HCT116 (cell line): ENCODE measurements around the gene TMEM237. TPM values are rescaled to one million over a fixed set of nuclear protein-coding genes. Genes with fewer than 3 reads are reported as not detected.

Experiments
- ATAC-seq: fragments of 200-7000 bp; cut with Tn5 transposase; 2 replicates; pipeline ENCODE4 v1.9.1; 2020; ENCODE audit warnings: mild to moderate bottlenecking, moderate library complexity
- BruUV-seq: library from RNA; stranded (reverse); fragments of 400-500 nt; replicated peaks from 2 replicates; lab custom pipeline; 2021; lab: Mats Ljungman, UMichigan
- CTCF ChIA-PET: fragments of 300-600 bp; sonication (Branson Sonifier 250); formaldehyde crosslinking; loops from one replicate; lab custom pipeline; 2021; ENCODE audit warnings: antibody characterized with exemption; lab: Charles Lee
- POLR2A ChIA-PET: fragments of 300-600, 350-600 bp; sonication (Branson Sonifier 250); formaldehyde crosslinking; loops from one replicate; lab custom pipeline; 2021; ENCODE audit warnings: antibody characterized with exemption; lab: Charles Lee
- RAD21 ChIA-PET, 2 experiments: fragments of 300-600 bp; sonication (Branson Sonifier 250); formaldehyde crosslinking; loops; one replicate each; lab custom pipeline; 2023; ENCODE audit warnings: low total read pairs in 2 of 2; ENCODE audit not compliant: uncharacterized antibody in 2 of 2, unreplicated experiment in 2 of 2, low non-redundant PET in 1 of 2; lab: Charles Lee
- DNase-seq: peaks from one replicate; pipeline ENCODE4 v3.0.0-alpha.2; 2010; ENCODE audit warnings: low read depth, low spot score
- H2AFZ ChIP-seq: fragments of 200-600 bp; shearing (Covaris generic), sonication (generic); 2 replicates; pipeline ENCODE4 v1.6.1; 2017; ENCODE audit warnings: low read depth, mixed run types, mixed read lengths, antibody characterized with exemption, low read length; ENCODE audit not compliant: poor library complexity, severe bottlenecking
- H3K27ac ChIP-seq: 2 replicates; pipeline ENCODE4 v1.5.1; 2012; ENCODE audit warnings: low read depth, low read length
- H3K27me3 ChIP-seq: fragments of 200-600 bp; sonication (generic); 2 replicates; pipeline ENCODE4 v1.6.1; 2016; ENCODE audit warnings: mixed run types, low read length, mixed read lengths; ENCODE audit not compliant: insufficient read depth
- H3K36me3 ChIP-seq, 2 experiments: fragments of 200-500 bp in 1 of 2; fragments of 200-600 bp in 1 of 2; sonication (Bioruptor generic) in 1 of 2; sonication (generic) in 1 of 2; 2 replicates each; pipeline versions ENCODE4 v1.5.1 to v1.6.1; 2014 to 2016; ENCODE audit warnings: low read length in 2 of 2, inconsistent platforms in 1 of 2, mixed read lengths in 1 of 2, mixed run types in 1 of 2; ENCODE audit not compliant: insufficient read depth in 2 of 2, control insufficient read depth in 1 of 2
- H3K4me1 ChIP-seq, 2 experiments: fragments of 200-600 bp in 1 of 2; sonication (generic) in 1 of 2; 2 replicates each; pipeline versions ENCODE4 v1.5.1 to v1.6.1; 2012 to 2017; ENCODE audit warnings: low read length in 2 of 2, inconsistent platforms in 1 of 2, mild to moderate bottlenecking in 1 of 2, mixed read lengths in 1 of 2, mixed run types in 1 of 2, moderate library complexity in 1 of 2; ENCODE audit not compliant: insufficient read depth in 2 of 2, control insufficient read depth in 1 of 2
- H3K4me2 ChIP-seq: fragments of 200-600 bp; sonication (generic); 2 replicates; pipeline ENCODE4 v1.6.1; 2017; ENCODE audit warnings: mixed run types, low read length, mixed read lengths
- H3K4me3 ChIP-seq, 2 experiments: fragments of 200-600 bp in 1 of 2; sonication (generic) in 1 of 2; replicated peaks in 1 of 2; 2 replicates each; pipeline ENCODE4 v1.5.1; 2011 to 2016; ENCODE audit warnings: low read length in 2 of 2, control low read depth in 1 of 2, low read depth in 1 of 2, mild to moderate bottlenecking in 1 of 2, mixed read lengths in 1 of 2, mixed run types in 1 of 2
- H3K79me2 ChIP-seq: fragments of 200-600 bp; sonication (generic); 2 replicates; pipeline ENCODE4 v1.6.1; 2017; ENCODE audit warnings: mild to moderate bottlenecking, mixed run types, low read length, moderate library complexity, mixed read lengths; ENCODE audit not compliant: insufficient read depth
- H3K9ac ChIP-seq: fragments of 200-600 bp; sonication (generic); 2 replicates; pipeline ENCODE4 v1.6.1; 2016; ENCODE audit warnings: low read length, mixed read lengths
- H3K9me2 ChIP-seq: fragments of 200-600 bp; sonication (generic), shearing (Covaris generic); 2 replicates; pipeline ENCODE4 v1.6.1; 2017; ENCODE audit warnings: mixed run types, mild to moderate bottlenecking, moderate library complexity; ENCODE audit not compliant: insufficient read depth
- H3K9me3 ChIP-seq, 2 experiments: fragments of 200-500 bp in 1 of 2; fragments of 200-600 bp in 1 of 2; sonication (Bioruptor generic) in 1 of 2; sonication (generic) in 1 of 2; 2 replicates each; pipeline ENCODE4 v1.6.1; 2014 to 2017; ENCODE audit warnings: low read length in 2 of 2, mixed read lengths in 2 of 2, inconsistent platforms in 1 of 2, low read depth in 1 of 2, mild to moderate bottlenecking in 1 of 2, mixed run types in 1 of 2, moderate library complexity in 1 of 2; ENCODE audit not compliant: control insufficient read depth in 1 of 2, insufficient read depth in 1 of 2
- H4K20me1 ChIP-seq: fragments of 200-600 bp; sonication (generic), shearing (Covaris generic); 2 replicates; pipeline ENCODE4 v1.6.1; 2017; ENCODE audit warnings: mixed run types, mild to moderate bottlenecking, moderate library complexity; ENCODE audit not compliant: insufficient read depth
- ATF3 ChIP-seq: IDR thresholded peaks from 2 replicates; pipeline ENCODE4 v1.6.1; 2012
- CBX3 ChIP-seq: IDR thresholded peaks from 2 replicates; pipeline ENCODE4 v1.6.1; 2012; ENCODE audit warnings: low read depth
- EGR1 ChIP-seq: IDR thresholded peaks from 2 replicates; pipeline ENCODE4 v1.6.1; 2012; ENCODE audit warnings: low read depth
- EZH2 ChIP-seq: fragments of 200-600 bp; sonication (generic); IDR thresholded peaks from 2 replicates; pipeline ENCODE4 v1.6.1; 2017; ENCODE audit warnings: antibody characterized with exemption, mixed run types
- EZH2phosphoT487 ChIP-seq: fragments of 200-600 bp; IDR thresholded peaks from 2 replicates; pipeline ENCODE4 v1.6.1; 2018; ENCODE audit warnings: antibody characterized with exemption, borderline replicate concordance
- FOSL1 ChIP-seq: IDR thresholded peaks from 2 replicates; pipeline ENCODE4 v1.6.1; 2012; ENCODE audit warnings: low read depth
- JUND ChIP-seq: IDR thresholded peaks from 2 replicates; pipeline ENCODE4 v1.6.1; 2012
- MAX ChIP-seq: IDR thresholded peaks from 2 replicates; pipeline ENCODE4 v1.6.1; 2012
- POLR2A ChIP-seq: IDR thresholded peaks from 2 replicates; pipeline ENCODE4 v1.7.0; 2011; ENCODE audit warnings: borderline replicate concordance; ENCODE audit not compliant: insufficient read depth, insufficient read length; ENCODE audit errors: extremely low read depth
- RAD21 ChIP-seq: IDR thresholded peaks from 2 replicates; pipeline ENCODE4 v1.6.1; 2012; ENCODE audit warnings: low read depth, mild to moderate bottlenecking
- SP1 ChIP-seq: IDR thresholded peaks from 2 replicates; pipeline ENCODE4 v1.6.1; 2012; ENCODE audit warnings: low read depth
- TCF7L2 ChIP-seq: IDR thresholded peaks from 2 replicates; pipeline ENCODE4 v1.7.0; 2011; ENCODE audit warnings: borderline replicate concordance, inconsistent platforms; ENCODE audit not compliant: insufficient read depth, insufficient read length; ENCODE audit errors: extremely low read depth
- ZNF274 ChIP-seq: fragments of 200-500 bp; sonication (Bioruptor generic); IDR thresholded peaks from 2 replicates; pipeline ENCODE4 v1.6.1; 2014; ENCODE audit warnings: mild to moderate bottlenecking, low read depth, low read length, inconsistent platforms
- intact Hi-C: fragments of 100-400 bp; cut with micrococcal nuclease; formaldehyde crosslinking; loops from 2 replicates; pipeline ENCODE4 v1.10.0; 2022
- total RNA-seq: library from RNA; stranded (reverse); gene quantifications from one replicate; pipeline ENCODE4 v1.2.1, GENCODE V29; 2021; ENCODE audit not compliant: unreplicated experiment

TMEM237 gene
- total RNA-seq, 1 experiment from 2014 or later = 29.4 TPM

GRCh38 chr2:201669865-201670264 lies 26.6 kb upstream of the TMEM237 start:
- intact Hi-C loops = loop anchor here (5.0 kb wide), 1 partner anchor 507 kb away; no protein-coding TSS in a partner anchor
- H3K4me1 ChIP-seq = no peaks in the 10 kb centered on the region
- no peaks in the 10 kb centered on the region for H3K9me3 ChIP-seq
- no peak overlapping the region for H2AFZ ChIP-seq
- no peaks in the 10 kb centered on the region for H4K20me1 ChIP-seq
- H3K36me3 ChIP-seq = no peaks in the 10 kb centered on the region
- TF ChIP-seq EGR1 = no peak
- no peak for TF ChIP-seq ZNF274
- TF ChIP-seq CBX3 = no peak
- no peak for TF ChIP-seq JUND
- no peak for TF ChIP-seq TCF7L2
- TF ChIP-seq SP1 = no peak
- no peak for TF ChIP-seq ATF3
- no peak for TF ChIP-seq FOSL1
- TF ChIP-seq, all 23 proteins: peak for 0
- DNase-seq (no peak), ATAC-seq (no peak)
- Histone ChIP-seq H3K9me2 (no peaks in the 10 kb centered on the region), H3K27me3 (no peaks in the 10 kb centered on the region), H3K79me2 (no peaks in the 10 kb centered on the region), H3K4me2 (no peak overlapping the region), H3K4me3 (no peak overlapping the region), H3K9ac (no peak overlapping the region), H3K27ac (no peak overlapping the region)
- CTCF ChIA-PET = no interaction called here
- RAD21 ChIA-PET = no interaction called here
- POLR2A ChIA-PET = no interaction called here
- no TSS peak for BruUV-seq

GRCh38 chr2:201668402-201668910 lies 25.2 kb upstream of the TMEM237 start:
- TF ChIP-seq EZH2phosphoT487 = no peak
- no peak for TF ChIP-seq EZH2
- no peak for TF ChIP-seq ATF3
- TF ChIP-seq ZNF274 = no peak
- no peak for TF ChIP-seq RAD21
- TF ChIP-seq TCF7L2 = no peak
- no peak for TF ChIP-seq MAX
- no peak for TF ChIP-seq POLR2A
- TF ChIP-seq CBX3 = no peak
- no peak for TF ChIP-seq FOSL1
- CTCF ChIA-PET = no interaction called here
- Histone ChIP-seq H2AFZ (no peak overlapping the region), H3K27ac (no peak overlapping the region), H3K4me2 (no peak overlapping the region), H3K9me3 (no peaks in the 10 kb centered on the region), H3K9ac (no peak overlapping the region), H3K9me2 (no peaks in the 10 kb centered on the region), H3K79me2 (no peaks in the 10 kb centered on the region), H3K4me1 (no peaks in the 10 kb centered on the region), H3K36me3 (no peaks in the 10 kb centered on the region), H4K20me1 (no peaks in the 10 kb centered on the region), H3K4me3 (no peak overlapping the region), H3K27me3 (no peaks in the 10 kb centered on the region)
- RAD21 ChIA-PET = no interaction called here
- DNase-seq (no peak), ATAC-seq (no peak)
- no TSS peak for BruUV-seq
- POLR2A ChIA-PET = no interaction called here
- intact Hi-C loops = loop anchor here (5.0 kb wide), 1 partner anchor 509 kb away; no protein-coding TSS in a partner anchor
